NCI-H1048 (cell line): ENCODE data around the gene VAMP5.
A peak's percentile ranks its signal among the peaks of the same experiment; 100 is the strongest.
"Not testable (repeated sequence)": the region's sequence is repeated elsewhere in the genome, so short reads cannot be mapped to it uniquely, and the experiment has no call there.

Source experiments
- DNase-seq: peaks from one replicate; lab custom pipeline; 2025; lab: John Stamatoyannopoulos, UW

Gene VAMP5, protein sequence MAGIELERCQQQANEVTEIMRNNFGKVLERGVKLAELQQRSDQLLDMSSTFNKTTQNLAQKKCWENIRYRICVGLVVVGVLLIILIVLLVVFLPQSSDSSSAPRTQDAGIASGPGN

GRCh38 chr2:85584354-85584856 is at the start of gene VAMP5:
VAMP5 (plus strand) TSS chr2:85584431; CDS start chr2:85584491, 60 bp downstream.
- DNase-seq, result no peak

DNA sequence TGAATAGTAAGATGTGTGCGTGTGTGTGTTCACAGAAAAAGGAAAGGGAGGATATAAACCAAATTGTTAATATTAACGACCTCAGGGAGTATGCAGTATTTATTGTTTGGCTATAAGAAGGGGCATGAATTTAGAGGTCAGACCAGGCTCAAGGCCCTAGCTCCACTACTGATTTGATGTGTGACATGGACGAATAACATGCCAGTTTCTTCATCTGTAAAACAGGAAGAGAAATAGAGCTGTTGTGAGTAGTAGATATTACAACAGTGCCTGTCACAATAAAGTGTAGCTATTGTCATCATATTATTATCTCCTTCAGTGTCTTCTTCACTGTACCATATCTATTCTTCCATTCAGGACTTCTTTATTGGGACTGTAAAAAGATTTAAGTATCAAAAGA is 49.4 kb upstream of the VAMP5 start:
- DNase-seq, result no peak

DNA sequence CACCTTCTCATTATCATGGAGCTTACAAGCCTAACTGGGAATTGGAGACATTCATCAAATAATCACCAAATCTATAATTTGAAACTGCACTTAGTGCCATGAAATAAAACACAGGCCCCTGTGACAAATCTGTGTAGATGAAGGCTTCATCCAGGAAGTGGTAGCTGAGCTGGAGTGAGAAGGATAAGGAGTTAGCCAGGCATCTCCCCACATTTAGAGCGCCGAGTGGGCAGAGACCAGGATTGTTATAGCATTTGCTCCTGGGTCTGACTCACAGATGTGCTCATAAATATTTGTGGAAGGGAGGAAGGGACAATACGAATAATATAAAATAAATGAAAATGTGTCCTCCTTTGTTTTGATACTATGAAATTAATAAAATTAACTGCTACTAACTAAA is 47.8 kb upstream of the VAMP5 start:
- DNase-seq, result no peak

DNA sequence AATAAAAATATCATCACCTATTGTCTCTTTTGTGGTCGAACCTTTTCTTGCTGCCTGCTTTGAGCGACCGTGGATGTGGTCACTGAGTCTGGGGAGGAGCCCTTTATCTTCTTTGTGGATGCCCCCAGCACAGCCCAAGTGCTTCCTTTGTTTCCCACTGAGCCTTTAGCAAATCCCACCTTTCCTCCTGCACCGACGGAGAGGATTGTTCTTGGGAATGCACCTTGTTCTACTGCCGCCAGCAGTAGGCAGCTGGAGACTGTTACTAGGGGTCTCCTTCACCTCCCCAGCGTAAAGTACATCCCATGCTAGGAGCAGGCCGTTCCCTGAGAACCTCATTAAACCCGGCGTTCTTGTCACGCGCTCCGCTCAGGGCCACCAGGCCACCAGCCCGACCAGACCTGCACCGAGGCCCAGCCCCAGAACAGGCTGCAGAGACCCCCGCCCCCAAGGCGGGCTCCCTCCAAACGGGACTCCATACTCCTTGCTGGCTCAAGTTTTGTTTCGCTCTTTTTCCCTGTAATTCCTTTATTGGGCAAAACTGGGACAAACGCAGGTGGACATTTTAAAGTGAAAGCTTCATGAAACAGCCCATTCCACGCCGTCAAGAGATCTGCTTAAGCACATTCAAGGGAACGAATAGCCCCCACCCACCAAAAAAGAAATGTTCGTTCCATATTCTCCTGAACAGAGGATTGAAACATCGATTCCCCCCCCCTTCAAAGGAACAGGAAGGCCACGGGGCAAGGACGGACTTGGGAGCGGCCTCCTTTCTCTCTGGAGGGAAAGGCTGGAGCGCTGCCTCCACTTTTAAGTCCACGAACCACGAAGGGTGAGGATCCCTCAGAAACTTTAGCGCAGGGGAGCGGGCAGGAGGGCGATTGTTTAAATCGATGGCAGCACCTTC is 46.4 kb upstream of the VAMP5 start:
- no peak for DNase-seq

DNA sequence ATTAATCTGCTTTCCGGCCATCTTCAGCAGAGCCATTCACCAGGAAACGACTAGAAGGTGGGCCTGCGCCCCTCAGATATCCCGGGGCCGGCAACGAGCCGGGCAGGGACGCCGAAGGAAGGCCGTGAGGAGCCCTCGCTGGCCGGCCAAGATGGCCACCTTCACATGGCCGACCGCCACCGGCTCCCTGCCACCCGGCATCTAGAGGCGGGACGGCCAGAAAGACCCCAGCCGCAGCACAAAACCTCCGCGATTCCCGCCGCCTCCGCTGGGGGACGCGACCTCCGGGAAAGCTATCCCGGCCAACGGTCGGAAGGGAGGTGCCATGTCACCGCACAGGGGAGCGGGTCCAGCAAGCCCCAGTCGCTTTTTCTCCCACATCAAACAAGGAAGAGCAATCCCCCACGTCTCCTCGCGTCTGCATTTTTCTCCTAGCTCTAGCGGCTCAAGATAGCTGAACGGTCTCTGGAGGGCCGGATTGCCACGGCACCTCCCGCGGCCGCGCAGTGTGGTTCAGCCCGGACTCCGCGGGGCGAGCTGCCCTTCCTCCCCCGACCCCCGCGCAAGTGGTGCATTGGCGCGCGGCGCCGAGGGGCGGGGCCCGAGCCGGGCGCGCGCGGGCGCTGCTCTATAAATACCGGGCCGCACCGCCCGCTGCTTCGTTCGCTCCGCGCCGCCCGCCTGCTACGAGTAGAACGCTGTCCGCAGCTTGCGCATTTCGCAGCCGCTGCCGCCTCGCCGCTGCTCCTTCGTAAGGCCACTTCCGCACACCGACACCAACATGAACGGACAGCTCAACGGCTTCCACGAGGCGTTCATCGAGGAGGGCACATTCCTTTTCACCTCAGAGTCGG is 45.5 kb upstream of the VAMP5 start, which contains the start of gene MAT2A:
Gene MAT2A (plus strand): TSS at position 662 of the 854 bp plus-strand sequence. CDS start 120 bp downstream, at position 782.
- peak; percentile 63 for DNase-seq

DNA sequence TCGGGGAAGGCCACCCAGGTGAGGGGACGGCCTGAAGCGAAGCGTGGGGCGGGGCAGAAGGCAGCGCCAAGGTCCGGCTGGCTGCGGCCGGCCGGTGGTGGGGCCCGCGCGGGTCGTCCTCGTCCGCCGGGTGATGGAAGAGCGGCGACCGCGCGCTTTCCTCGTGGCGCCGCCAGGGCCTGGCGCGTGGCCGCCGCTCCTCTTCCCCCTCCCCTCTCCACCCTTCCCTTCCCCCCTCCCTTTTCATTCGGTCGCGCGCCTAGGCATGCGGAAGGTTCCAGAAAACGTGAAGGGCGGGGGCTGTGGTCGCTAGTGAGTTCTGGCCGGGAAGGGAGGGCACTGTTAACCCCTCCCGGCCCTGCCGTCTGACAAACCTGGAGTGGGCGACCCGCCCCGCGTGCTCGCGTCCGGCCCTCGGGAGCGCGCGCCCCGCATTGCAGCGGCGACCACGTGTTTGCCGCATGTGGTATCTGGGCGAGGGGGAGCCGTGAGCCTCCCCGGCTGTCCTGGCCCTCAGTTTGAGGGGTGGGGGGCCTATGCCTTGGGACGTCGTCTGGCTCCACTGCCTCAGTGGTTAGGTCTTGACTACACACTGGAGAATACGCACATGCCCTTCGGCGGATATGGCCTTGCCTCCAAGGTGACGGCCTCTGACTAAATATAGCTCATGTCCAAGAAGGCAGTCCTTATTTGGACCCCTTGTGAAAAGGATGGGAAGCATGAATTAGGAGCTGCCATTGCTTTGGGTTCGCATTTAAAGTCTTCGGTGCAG is 44.7 kb upstream of the VAMP5 start:
- peak; percentile 39 for DNase-seq

GRCh38 chr2:85540133-85540648 is 44.0 kb upstream of the VAMP5 start:
- DNase-seq, result no peak

DNA sequence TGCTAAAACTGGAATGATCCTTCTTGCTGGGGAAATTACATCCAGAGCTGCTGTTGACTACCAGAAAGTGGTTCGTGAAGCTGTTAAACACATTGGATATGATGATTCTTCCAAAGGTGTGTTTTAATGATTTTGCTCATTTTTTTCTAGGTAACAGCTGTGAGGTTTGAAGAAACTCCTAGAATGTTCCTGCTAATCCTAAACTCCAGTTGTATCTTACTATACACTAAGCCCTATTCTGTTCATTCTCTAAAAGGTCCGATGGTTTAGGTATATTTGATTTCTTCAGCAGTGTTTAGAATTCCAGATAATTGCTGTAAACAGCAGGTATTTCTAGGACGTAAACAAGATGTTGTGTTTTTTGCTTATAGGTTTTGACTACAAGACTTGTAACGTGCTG is 43.0 kb upstream of the VAMP5 start:
- DNase-seq, result no peak

GRCh38 chr2:85541753-85542457 is 42.3 kb upstream of the VAMP5 start:
- DNase-seq, result no peak

DNA sequence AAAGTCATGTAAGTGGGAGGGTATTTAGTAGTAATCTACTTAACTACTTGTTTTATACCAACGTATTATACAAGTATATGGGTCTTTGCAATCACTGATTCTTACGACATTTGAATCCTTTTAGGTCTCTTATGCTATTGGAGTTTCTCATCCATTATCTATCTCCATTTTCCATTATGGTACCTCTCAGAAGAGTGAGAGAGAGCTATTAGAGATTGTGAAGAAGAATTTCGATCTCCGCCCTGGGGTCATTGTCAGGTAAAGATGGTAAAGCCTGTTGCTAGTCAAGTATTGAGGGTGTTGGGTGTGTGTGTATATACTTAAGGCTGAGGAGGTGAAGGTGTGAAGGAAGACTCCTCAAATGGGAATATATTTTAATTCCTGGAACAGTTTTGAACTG is 41.5 kb upstream of the VAMP5 start:
- no peak for DNase-seq

DNA sequence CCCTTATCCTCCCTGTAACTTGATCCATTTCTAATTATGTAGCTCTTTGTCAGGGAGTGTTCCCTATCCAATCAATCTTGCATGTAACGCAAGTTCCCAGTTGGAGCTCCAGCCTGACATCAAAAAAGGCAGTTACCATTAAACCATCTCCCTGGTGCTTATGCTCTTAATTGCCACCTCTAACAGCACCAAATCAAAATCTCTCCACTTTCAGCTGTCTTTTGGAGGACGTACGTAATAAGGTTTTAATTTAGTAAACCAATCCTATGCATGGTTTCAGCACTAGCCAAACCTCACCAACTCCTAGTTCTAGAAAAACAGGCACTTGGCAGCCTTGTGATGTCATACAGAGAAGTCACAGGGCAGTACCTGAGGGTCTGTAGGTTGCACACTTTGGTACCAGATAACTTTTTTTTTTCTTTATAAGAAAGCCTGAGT is 40.0 kb upstream of the VAMP5 start:
- not testable (repeated sequence) for DNase-seq

- not testable (repeated sequence) for DNase-seq
Measured at GRCh38 chr2:85544915-85545779, 39.1 kb upstream of the VAMP5 start.

DNA sequence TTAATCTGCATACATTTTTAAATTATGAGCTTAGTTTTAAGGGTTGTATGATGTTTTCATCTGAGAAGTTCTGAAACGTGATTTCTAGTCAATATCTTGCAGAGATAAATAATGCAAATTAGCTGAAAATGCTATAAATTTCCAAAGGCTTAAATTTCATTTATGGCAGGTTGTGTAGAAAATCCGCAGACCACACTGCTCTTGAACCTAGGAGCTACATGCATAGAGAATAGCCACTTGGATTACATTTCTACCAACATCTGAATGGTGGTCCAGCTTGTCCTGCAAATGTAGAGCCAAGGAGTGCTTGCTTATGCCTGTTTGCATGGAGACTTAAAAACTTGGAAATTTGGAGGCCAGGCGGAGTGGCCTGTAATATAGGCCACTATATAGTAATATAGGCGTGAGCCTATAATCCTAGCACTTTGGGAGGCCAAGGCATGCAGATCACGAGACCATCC is 38.4 kb upstream of the VAMP5 start:
- DNase-seq, result no peak

GRCh38 chr2:85547089-85547858 is 37.0 kb upstream of the VAMP5 start:
- no peak for DNase-seq

GRCh38 chr2:85547859-85548607 is 36.2 kb upstream of the VAMP5 start:
- no peak for DNase-seq

- DNase-seq, result no peak
Measured at GRCh38 chr2:85548608-85548900, 35.7 kb upstream of the VAMP5 start.

GRCh38 chr2:85549095-85549494 is 35.1 kb upstream of the VAMP5 start:
- DNase-seq, result no peak

- no peak for DNase-seq
Measured at GRCh38 chr2:85549826-85550225, 34.4 kb upstream of the VAMP5 start.
